GM19193 (cell line): Measurements from ENCODE around the gene KISS1.

Source experiments
- POLR2A ChIP-seq: IDR thresholded peaks from 4 replicates; pipeline ENCODE4 v1.6.1; 2011; ENCODE audit not compliant: insufficient read depth, insufficient read length; ENCODE audit errors: extremely low read depth

The KISS1 gene

GRCh38 chr1:204155881-204156280 is 40.4 kb downstream of the KISS1 start:
- TF ChIP-seq POLR2A, result no peak

GRCh38 chr1:204154568-204155255 is 41.6 kb downstream of the KISS1 start:
- no peak for TF ChIP-seq POLR2A

GRCh38 chr1:204153667-204154066 is 42.6 kb downstream of the KISS1 start:
- TF ChIP-seq POLR2A, result no peak

DNA sequence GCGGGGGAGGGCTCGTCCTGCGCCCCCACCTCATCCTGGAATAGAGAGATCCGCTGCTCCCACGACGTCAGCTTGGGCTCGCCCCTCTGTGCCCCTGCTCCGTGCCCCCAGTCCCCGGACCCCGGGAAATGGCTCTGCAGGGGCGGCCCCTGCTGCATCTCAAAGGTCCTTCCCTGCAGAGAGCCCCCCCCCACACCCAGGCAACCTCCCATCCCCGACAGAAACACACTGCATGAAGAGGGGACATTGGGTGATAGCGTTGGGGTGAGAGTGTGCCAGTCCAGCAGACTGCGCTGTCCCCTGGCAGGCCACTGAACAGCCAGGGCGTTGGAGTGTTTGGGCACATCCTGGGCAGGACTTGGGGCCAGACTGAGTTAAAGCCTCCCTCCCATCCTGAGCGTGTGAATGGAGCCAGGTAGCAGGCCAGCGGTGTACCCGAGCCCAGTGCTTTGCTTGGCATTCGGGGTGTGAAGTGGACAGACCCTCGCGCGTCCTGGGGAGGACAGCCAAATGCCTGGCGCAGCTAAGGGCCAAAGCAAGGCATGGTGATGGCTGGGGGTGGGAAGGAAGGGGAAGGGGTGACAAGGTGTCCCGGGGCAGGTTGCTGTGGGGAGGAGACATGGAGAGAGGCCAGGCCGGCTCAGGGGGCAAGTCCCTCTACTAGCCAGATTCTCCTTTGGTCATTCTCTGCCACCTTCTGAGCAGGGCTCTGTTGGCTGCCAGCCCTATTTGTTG is 43.8 kb downstream of the KISS1 start:
- no peak for TF ChIP-seq POLR2A

- no peak for TF ChIP-seq POLR2A
These were observed 44.6 kb downstream of the KISS1 start, which contains the start of gene ETNK2 for GRCh38 chr1:204151552-204152309. Gene ETNK2, minus strand, starts transcription at chr1:204152044. Its CDS starts 192 bp downstream, at chr1:204151852.

GRCh38 chr1:204150702-204151551 is 45.4 kb downstream of the KISS1 start:
- TF ChIP-seq POLR2A, result no peak

DNA sequence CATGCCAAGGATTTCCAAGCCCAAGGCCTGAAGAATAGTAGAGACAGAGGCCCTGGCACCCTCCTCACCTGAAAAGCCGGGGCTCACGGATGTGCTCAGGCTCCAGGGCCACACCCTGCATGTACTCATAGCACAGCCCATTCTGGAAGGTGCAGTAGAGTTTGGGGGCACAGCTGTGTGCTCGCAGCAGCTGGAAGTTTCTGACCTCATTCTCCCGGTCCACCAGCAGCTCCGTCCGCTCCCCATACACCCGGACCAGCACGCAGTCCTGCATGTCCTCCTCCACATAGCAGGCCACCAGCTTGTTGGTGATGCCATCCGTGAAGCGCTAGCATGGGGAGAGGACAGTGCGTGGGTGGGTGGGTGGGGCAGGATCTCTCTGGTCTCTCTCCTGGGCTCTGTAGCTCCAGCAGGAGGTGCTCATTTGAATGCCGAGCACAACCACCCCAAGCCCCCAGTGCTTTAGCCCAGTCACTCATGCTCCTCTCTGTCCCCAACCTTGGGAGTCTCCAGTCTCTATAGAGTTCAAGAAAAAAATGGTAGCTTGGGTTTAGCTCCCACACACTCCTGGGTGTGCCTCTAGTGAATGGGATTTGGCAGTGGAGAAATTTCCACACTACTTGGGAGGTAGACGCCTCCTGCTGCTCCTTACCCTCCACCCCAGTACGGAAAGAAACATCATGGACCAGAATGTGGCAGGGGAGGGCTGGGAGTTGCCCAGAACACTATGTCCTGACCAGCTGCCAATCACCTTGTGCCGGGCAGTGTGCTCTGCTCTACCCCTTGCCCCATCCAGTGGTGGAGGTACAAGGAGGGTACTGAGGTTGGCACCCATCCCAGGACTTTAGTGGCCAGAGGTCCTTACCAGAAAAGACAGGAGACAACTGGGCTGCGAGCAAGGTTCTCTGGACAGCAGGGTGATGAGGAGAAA is 46.4 kb downstream of the KISS1 start:
- TF ChIP-seq POLR2A, result no peak

DNA sequence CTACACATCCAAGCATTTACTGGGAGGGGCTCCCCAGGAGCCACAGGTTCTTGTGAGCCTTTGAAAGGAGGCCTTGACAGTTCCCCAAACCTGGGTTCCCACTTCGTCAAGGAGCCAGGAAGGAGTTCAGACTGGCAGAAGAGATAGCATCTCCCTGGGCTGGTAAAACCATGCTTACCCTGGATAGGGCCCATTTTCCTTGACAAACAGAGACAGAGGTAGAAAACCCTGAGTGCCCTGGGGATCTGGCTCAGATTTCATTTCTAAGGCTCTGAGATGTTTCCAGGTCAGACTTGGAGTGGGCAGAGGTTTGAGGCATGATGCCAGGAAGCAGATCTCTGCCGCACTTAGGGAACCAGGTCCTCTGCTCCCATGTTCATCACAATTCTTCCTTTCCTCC is 47.2 kb downstream of the KISS1 start:
- TF ChIP-seq POLR2A, result no peak

DNA sequence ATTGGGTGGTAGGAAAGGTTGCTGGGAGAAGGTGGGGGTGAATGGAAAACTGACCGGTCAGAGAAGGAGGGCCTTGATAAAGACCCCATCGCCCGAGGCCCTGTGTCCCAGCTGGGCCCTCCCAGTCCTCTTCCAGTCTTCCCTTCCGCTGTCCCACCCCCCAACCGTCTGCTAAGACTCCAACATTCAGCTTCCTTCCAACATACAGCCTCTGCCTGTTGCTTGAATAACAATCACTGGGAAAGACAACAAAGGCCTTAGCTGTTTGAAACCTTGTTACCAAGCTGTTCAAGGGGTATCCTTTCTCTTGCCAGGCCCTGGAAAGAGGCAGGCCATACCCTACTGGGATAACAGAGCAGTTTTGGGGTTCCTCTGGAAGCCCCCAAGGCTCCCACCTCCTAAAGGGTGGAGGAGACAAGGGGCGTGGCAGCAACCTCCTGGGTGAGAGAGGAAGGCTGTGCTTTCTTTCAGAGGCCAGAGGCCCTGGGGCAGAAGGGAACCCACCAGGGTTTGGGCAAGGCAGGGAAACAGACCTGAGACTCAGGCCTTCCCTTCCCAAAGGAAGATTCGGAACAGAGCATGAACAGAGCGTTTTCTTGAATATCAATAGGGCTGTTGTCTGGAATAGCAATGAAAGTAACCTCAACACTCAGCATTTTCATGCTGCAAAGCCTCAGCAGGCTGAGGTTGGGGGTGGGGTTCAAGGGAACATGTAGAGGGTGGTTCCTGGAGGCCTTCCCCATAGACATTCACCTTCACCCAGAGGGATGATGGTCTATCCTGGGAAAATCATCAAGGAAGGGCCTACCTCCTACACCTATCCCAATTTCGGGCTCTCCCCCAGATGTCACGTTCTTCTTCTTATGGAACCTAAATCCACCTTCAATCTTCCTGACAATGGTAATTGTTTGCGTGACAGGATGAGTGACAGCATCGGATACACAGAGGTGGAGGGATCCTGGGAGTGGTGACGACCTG is 48.6 kb downstream of the KISS1 start:
- no peak for TF ChIP-seq POLR2A

DNA sequence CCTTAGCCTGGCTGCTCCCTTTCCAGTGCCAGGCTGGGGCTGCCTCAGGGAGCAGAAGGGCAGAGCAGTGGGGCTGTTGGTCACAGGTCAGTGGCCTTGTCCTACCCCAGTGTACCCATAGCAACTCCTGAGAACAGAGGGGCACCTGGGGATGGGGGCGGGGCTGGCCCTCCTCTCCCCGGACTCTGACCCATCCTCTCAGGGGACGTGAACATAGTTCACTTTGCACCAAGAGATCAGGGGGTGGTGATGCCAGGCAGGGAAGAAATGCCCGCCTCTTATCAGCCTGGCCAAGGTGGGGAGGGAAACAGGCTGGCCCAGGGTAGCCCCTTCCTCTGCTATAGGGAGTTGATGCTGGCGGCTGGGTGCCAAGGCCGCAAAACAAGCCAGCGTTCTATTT is 49.3 kb downstream of the KISS1 start:
- TF ChIP-seq POLR2A, result no peak

- no peak for TF ChIP-seq POLR2A
These were observed 50.0 kb downstream of the KISS1 start for GRCh38 chr1:204146309-204146708.

DNA sequence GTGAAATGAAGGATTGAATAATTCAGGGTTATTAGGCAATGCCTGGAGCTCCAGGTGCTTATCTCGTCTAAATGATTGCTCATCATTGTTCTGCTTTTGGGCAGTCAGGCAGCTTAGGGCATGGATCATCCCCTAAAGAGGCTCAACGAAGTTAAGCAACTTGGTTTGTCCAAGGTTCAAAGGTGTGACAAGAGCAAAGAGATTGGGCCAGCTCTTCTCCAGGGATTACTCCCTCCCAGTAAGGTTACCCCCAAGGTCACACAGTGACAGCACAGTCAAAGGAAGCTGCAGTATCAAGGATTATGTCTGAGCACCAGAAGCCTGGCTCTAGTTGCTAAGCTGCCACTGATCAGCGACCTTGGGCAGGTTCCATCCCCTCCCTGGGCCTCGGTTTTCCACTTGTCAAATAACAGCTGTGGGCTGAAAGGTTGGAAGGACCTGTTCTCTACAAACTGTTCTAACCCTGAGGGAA is 51.2 kb downstream of the KISS1 start:
- no peak for TF ChIP-seq POLR2A
